Measurements from ENCODE around the gene ZC2HC1C.

- TF ChIP-seq EZH2 (IDR thresholded peaks at IDR 0.05; ENCODE audit: low read length) (no peak), CTCF (optimal IDR thresholded peaks at IDR 0.05 in 1 of 3, IDR thresholded peaks at IDR 0.05 in 1 of 3, conservative IDR thresholded peaks at IDR 0.05 in 1 of 3; ENCODE audit: extremely low read depth in 1 of 3, insufficient read depth in 2 of 3, low read length in 3 of 3) (no peak)
Measured at GRCh38 chr14:75041613-75042012, 27.8 kb upstream of the ZC2HC1C start.
